Dedifferentiated amniotic fluid mesenchymal stem cell (primary cell): ENCODE measurements around the gene SACM1L.

Source experiments
- DNase-seq: peaks from one replicate; pipeline ENCODE4 v3.0.0-alpha.2; 2016; ENCODE audit errors: extremely low spot score

The SACM1L gene

GRCh38 chr3:45771831-45772230, 82.6 kb downstream of the SACM1L start:
- DNase-seq = no peak

GRCh38 chr3:45772341-45773035, 83.3 kb downstream of the SACM1L start:
- no peak for DNase-seq

DNA sequence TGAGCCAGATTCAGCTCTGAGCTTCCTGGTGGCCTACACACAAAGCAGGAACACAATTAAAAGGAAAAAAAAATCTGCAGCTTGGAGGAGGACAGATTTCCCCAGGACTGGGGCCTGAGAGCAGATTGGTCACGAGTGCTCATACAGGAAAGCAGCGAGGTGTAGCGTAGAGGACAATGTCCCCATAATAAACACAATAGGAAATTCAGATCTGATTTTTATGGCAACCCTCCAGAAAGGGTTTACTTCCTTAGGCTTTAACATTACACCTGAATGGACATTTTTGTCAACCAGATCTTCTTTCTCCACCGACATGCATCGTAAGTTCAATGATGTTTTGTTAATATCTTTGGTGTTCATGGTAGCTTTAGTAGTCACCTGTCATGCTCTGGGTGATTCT, 83.9 kb downstream of the SACM1L start:
- no peak for DNase-seq

DNA sequence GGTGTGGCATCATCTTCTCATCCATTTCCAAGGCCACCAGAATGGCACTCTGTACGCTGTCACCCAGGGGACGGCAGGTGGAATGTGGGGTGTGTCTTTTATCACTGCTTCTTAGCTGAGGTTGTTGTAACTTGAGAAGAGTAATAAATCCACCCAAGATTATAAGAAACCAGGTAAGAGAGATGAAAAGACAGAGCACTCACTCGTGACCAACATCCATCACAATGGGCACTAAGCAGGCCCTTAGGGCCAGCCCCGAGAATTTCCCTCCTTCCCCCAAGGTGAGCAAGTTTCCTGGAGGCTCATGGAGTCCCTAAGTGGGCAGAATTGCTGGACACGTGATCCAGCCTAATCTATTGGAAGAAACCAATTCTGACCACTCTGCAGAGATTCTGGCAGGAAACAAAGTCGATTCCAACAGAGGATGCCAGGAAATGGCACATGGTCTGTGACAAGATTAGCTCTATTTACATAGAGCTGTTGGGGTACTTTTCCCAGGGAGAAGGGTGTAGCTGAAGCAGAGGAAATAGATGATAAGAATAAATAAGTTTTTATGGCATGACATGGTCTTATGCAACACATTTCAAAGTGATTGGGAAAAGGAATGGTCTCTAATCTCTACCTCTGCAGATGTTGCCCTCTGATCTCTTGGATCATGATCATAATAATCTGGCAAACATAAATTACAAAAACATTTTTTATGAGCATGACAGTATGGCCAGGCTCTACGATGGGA, 84.7 kb downstream of the SACM1L start:
- no peak for DNase-seq

DNA sequence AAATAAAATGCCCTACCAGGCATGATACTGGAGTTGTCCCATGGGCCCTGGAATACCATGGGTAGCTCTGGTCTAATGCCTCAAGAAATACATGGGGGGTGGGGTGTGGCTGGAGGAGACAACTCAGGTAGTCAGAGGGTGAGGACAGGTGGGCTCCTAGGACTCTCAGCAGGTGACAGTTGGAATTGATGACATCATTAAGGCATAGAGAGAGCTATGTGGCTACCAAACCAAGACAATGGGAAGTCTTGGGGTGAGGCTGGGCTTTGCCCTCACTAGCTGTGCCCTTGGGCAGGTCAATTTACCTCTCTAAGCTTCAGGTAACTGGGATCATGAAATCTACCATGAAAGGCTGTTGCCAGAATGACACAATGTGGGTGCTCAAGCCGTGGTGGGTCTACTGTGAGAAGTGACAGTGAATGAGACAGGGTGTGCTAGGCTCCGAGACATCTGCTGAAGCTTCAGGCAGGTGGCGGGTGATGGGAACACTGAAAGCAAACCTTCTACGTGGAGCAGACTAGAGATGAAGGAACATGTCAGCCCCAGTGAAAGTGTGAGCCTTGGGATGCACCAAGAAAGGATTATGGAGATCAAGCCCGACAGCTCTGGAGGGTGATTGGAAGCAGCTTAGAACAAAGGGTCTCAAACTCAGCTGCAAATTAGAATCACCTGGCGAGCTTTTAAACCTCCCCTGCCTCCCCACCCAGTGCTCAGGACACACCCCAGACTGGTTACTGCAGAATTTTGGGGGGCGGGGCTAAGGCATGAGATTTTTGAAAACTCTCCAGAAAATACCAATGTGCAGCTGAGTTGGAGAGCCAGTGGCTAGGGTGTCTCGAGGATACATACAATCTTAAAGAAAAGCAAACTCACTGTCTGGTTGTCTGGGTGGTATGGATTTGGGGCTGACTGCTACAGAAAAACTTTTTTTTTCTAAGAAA, 85.7 kb downstream of the SACM1L start:
- DNase-seq = no peak

GRCh38 chr3:45775571-45776300, 86.5 kb downstream of the SACM1L start:
- no peak for DNase-seq

GRCh38 chr3:45776301-45776595, 87.1 kb downstream of the SACM1L start:
- DNase-seq = no peak

DNA sequence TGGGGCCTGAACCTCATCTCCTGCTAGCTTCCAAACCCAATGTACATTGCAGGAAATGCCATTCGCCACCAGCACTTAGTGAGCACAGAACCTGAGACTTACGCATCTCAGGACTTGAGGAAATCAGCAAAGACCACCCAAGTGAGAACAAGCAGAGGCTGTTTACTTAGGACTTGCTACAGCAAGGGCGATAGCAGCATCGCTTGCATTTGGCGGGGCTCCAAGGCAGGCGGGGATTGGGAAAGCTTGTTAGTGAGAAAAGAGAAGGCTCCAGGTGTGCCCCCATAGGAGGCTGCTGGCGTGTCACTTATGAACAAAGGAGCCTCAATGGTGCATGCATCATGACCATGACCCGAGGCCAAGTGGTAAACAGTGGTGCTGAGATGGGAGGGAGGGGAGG, 87.4 kb downstream of the SACM1L start:
- no peak for DNase-seq

DNA sequence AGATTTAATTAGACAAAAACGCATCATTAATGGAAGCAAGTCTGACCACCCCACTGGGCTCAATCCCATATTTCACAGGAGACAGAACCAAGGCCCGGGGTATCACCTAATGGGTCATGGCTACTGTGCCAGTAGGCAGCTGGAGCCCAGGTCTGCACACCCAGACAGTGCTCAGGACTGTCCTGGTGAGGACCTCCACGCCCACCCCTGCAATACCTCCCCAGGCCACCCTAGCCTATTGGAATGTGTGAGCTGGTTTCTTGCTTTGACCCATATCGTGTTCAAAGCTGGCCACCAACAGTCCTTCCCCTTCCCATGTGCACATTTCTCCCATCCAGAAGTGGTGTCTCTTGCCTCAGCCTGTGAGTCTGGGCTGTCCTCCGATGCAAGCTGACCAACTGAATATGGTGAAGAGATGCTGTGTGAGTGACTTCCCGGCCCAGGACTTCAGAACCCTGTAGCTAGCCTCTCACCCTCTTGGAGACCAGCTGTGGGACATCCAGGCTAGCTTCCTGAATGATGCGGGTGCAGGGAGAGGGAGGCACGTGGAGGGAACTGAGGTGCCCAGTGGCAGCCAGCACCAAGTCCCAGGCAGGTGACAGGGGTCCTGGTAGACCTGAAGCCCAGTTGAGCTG, 88.0 kb downstream of the SACM1L start:
- no peak for DNase-seq

GRCh38 chr3:45777746-45778386, 88.7 kb downstream of the SACM1L start:
- no peak for DNase-seq

DNA sequence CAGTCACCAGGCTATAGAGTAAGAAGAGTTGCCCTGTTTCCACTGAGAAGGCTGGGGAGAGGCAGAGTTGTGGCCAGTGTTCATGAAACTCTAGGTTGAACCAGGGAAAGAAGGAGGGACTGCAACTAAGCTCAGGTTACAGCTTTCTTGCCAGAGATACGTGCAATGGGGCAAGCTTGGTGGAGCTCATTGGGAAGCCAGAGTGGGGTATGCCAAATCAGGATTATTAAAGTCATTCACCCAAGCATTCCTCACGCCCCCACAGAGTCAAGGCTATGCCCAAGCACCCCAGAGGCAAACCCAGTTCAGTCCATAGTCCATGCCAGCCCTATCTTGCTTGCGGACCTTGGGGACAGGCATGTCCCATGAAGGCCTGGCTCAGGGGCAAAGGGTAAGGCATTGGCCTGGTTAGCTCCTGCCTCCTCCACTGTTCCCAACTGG, 89.6 kb downstream of the SACM1L start:
- DNase-seq = no peak

DNA sequence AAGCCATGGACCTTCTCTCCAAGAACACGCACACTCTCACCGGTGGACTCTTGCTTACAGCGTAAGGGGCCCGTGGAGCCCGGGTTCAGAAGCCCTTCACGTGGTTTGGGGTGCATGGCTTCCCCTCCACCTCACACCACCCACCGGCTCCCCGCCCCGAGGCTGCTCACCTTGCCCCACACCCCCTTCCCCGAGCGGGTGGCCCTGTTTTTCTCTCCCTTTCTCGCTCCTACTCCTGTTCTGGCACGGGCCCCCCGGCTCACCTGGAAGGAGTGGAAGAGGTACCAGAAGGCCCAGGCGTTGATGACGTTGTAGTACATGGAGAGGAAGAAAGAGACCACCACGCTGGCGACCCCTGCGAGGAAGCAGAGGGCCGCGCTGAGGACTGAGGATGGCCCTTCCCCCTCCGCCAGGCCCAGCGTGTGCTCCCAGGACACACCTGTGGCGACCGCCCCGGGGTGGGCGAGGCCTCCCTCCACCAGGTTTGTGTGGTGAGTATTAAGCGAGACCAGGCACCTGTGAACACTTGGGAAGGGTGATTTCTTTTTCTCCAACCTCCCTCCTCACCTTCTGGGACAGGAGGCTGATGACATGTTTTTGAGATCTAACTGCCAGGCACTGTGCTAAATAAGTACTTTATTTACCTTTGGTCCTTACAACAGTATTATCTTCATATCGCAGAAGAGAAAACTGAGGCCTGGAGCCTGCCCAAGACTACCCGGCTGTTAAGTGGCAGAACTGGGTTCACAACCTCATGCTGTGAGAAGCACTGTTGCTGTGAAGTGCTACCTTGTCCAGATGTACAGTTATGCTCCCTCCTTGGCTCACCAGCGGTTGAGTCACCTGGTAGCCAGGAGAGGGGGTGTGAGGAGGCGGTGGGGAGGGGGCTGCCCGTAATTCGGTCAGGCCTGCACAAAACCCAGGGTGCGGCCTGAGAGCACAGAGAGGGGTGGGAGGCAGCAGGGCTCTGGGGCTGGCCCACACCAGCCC, 90.8 kb downstream of the SACM1L start:
- no peak for DNase-seq

- DNase-seq = no peak
These were observed 92.1 kb downstream of the SACM1L start for GRCh38 chr3:45781271-45781670.

DNA sequence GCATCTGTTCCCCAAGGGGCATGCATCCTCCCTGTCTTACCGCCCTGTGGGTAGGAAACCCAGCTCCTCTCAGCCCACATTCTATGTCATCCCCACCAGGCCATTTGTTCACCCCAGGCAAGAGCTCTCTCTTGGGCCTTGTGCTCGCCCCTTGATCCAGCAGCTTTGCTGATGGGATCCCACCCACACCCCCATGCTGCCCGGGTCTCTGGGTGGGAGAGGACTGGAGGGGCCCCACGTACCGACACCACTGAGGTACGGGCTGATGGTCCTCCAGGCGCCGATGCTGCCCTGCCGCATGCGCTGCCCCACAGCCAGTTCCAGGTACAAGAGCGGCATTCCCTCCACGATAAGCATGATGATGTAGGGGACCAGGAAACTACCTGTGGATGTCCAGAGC, 92.6 kb downstream of the SACM1L start:
- DNase-seq = no peak

GRCh38 chr3:45782381-45782780, 93.2 kb downstream of the SACM1L start:
- no peak for DNase-seq

- no peak for DNase-seq
These were observed 94.5 kb downstream of the SACM1L start for GRCh38 chr3:45783667-45784066.

DNA sequence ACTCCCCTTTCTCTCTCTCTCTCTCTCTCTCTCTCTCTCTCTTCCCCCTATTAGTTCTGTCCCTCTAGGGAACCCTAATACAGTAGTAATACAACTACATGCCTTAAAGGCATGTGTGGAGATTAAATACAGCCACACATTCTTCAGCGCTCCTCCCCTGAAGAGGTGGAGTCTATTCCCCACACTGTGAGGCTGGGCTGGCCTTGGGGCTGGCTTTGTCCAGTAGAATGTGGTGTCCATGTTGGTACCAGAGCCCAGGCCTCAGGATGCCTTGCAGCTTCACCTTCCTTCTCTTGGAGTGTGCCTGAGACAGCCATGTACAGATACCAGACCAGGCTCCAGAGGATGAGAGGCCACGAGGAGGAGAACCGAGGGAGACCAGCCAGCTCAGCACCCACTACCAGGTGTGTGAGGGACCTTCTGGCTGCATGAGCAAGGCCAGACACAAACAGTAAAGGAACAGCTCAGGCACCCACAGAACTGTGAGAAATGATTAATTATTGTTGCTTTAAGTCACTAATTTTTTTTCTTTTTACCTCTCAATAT, 96.5 kb downstream of the SACM1L start:
- DNase-seq = no peak

DNA sequence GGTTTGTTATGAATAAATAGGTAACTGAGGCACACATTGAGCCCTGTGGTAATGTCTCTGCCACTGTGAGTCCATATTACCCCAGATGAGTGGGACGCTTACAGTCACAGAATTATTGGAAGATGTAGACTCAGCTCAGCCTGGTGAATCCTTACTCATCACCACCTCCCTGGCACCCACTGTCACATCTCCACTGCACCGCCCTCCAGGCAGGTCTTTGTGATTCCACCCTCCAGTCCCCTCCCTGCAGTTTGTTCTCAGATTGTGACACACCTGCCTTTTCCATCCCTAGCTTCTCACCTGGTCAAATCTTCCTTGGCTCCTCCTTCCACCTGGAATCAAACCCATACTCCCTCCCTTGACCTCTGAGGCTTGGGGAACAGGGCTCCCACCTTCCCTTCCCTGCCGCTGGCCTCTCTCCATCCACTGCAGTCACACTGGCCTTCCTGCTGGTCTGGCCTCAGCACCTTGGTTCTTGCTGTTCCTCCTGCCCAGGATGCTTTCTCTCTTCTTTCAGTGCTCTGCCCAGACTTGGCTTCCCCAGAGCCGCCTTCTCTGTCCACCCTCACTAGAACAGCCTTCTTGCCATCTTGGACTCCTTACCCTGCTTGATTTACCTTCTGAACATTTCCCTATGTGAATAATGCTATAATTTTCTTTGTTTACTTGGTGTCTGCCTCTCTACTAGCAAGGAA, 97.8 kb downstream of the SACM1L start:
- DNase-seq = no peak

DNA sequence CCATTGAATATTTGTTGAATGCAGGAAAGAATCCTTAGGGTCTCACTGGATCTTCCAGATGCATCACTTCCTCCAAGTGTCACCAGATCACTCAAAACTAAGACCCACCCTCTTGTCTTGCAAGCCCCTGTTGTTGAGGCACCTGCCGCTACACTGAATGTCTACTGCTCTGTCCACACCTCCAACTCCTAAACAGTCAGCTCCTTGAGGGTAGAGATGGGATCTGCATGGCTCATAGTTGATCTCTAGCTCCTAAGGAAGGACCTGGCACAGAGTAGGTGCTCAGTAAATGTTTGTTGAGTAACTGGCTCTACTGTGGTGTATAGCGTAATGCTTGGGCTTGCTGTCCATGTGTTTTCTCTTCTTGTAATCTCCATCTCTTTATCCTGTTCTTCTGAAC, 98.4 kb downstream of the SACM1L start:
- no peak for DNase-seq
